Measurements from ENCODE around the gene PCGF2.
"Not testable (repeated sequence)": the region's sequence is repeated elsewhere in the genome, so short reads cannot be mapped to it uniquely, and the experiment has no call there.

The PCGF2 gene

DNA sequence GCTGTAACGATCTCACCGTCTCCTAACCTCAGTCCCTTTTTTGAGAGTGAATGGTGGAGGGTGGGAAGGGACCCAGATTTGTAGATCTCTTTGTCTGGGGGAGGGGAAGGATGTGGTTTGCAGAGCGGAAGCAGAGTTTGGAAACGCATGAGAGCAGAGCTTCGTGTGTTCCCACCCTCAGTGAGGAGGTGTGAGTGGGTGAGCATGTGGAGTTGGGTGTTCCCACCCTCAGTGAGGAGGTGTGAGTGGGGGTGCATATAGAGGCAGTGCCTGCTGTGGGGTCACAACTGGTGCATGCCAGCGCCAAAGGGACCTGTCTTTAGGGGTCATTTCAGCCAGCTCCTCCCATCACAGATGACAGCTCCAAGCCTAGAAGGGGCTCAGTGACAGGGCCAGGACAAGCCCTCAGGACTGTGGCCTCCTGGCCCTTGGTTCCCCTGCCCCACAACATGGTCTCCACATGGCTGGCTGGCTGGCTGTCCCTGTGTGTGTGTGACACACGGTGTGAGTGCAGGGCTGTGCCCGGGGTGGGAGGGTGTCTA, 19.8 kb downstream of the PCGF2 start:
- Histone ChIP-seq H3K4me3 (ENCODE audit: extremely low read depth, insufficient read depth, low read length, poor library complexity, severe bottlenecking) (no peak overlapping the region), H3K27ac (ENCODE audit: low read depth, low read length, severe bottlenecking) (no peak overlapping the region), H3K4me1 (ENCODE audit: control insufficient read depth, insufficient read depth, low read length, poor library complexity, severe bottlenecking) (peaks cover 16% of the 10 kb centered on the region), H3K36me3 (ENCODE audit: control insufficient read depth, insufficient read depth, low read length) (peaks cover 16% of the 10 kb centered on the region), H3K9me3 (ENCODE audit: control insufficient read depth, low read length) (no peaks in the 10 kb centered on the region)
- WGBS, 2 experiments (ENCODE audit: insufficient coverage in 2 of 2): 83 to 94% methylated on average over 5 to 8 of the region's 8 CpGs

DNA sequence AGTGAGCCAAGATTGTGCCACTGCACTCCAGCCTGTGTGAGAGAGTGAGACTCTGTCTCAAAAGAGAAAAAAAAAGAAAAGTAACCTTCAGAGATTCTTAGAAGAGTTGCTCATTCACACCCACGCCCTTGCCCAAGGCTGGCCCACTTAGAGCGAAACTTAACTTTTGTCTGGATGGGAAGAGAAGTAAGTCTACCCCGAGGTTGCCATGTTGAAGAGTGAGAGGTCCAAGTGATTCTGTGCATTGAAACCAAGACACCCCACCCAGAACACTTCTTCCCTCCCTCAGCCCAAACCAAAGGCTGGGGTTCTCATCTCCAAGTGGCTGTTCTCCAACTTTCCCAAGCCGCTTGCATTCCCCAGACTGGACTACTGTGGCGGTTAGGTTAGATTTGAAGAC, 20.4 kb downstream of the PCGF2 start:
- H3K9me3 ChIP-seq (ENCODE audit: control insufficient read depth, low read length): no peaks in the 10 kb centered on the region
- no peak overlapping the region for H3K27ac ChIP-seq (ENCODE audit: low read depth, low read length, severe bottlenecking)
- WGBS, 2 experiments (ENCODE audit: insufficient coverage in 2 of 2): 100% methylated on average over 1 to 4 of the region's 5 CpGs
- H3K36me3 ChIP-seq (ENCODE audit: control insufficient read depth, insufficient read depth, low read length): peaks cover 10% of the 10 kb centered on the region
- peaks cover 16% of the 10 kb centered on the region for H3K4me1 ChIP-seq (ENCODE audit: control insufficient read depth, insufficient read depth, low read length, poor library complexity, severe bottlenecking)
- H3K4me3 ChIP-seq (ENCODE audit: extremely low read depth, insufficient read depth, low read length, poor library complexity, severe bottlenecking): no peak overlapping the region

DNA sequence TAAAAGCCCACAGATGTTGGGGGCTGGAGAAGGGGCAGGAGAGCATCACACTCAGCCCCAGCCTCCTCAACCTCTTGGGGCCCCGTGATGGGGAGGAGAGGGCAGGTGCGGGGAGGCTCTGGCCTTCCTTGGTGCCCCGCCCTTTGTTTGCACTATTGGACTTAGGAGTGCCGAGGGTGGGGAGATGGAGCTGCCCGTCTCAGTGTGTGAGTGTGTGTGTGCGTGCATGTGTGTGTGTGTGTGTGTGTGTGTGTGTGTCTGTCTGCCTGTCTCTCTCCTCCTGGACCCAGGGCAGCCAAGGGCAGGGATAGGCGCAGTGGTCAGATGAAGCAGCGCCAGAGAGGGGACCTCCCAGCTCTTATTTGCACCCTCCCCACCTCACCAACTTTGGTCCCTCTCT, 22.0 kb downstream of the PCGF2 start:
- WGBS, 2 experiments (ENCODE audit: insufficient coverage in 2 of 2): 80 to 100% methylated on average over 1 to 5 of the region's 8 CpGs

DNA sequence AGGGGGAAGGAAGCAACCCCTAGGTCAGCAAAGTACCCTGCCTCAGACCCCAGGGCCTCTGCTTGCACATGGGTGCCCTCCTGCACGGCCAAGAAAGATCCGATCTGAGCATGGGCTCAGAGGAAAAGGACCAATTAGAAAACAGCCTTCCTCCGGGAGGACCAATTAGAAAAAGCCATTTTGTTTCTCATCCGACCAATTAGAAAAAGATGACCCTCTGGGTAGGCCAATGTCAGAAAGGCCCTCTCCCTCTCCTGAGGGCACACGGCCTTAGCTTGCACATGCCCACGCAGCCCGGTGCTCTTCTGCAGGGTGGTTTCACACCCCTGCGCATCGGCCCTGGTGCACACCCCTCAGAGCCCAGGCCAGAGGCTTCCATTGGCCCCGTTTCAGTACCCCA, 23.1 kb downstream of the PCGF2 start:
- Histone ChIP-seq H3K9me3 (ENCODE audit: control insufficient read depth, low read length) (no peaks in the 10 kb centered on the region), H3K27ac (ENCODE audit: low read depth, low read length, severe bottlenecking) (no peak overlapping the region), H3K4me1 (ENCODE audit: control insufficient read depth, insufficient read depth, low read length, poor library complexity, severe bottlenecking) (peaks cover 8% of the 10 kb centered on the region), H3K36me3 (ENCODE audit: control insufficient read depth, insufficient read depth, low read length) (peaks cover 7% of the 10 kb centered on the region), H3K4me3 (ENCODE audit: extremely low read depth, insufficient read depth, low read length, poor library complexity, severe bottlenecking) (no peak overlapping the region)
- 86 to 90% methylated on average over 7 to 10 of the region's 10 CpGs for WGBS, 2 experiments (ENCODE audit: insufficient coverage in 2 of 2)

More for the DNA sequence above, 22.0 kb downstream of the PCGF2 start:
- not testable (repeated sequence) for H3K36me3 ChIP-seq (ENCODE audit: control insufficient read depth, insufficient read depth, low read length); H3K27ac ChIP-seq (ENCODE audit: low read depth, low read length, severe bottlenecking); H3K9me3 ChIP-seq (ENCODE audit: control insufficient read depth, low read length); H3K4me3 ChIP-seq (ENCODE audit: extremely low read depth, insufficient read depth, low read length, poor library complexity, severe bottlenecking)
- H3K4me1 ChIP-seq (ENCODE audit: control insufficient read depth, insufficient read depth, low read length, poor library complexity, severe bottlenecking): peaks cover 12% of the 10 kb centered on the region

DNA sequence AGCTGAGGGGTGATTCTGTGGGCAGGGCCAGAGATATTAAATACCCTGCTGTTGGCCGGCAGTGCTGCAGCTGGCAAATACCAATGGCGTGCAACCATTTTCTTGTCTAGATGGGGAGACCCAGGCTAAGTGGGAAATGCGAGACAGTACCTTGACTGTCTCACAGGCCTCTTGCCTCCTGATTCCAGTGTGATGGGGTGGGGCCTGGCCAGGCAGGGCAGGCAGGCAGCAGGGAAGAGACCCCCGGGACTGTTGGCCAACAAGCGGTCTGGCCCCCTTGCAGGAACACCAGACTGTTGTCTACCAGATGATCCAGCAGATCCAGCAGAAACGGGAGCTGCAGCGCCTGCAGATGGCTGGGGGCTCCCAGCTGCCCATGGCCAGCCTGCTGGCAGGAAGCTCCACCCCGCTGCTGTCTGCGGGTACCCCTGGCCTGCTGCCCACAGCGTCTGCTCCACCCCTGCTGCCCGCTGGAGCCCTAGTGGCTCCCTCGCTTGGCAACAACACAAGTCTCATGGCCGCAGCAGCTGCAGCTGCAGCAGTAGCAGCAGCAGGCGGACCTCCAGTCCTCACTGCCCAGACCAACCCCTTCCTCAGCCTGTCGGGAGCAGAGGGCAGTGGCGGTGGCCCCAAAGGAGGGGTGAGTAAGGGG, 23.7 kb downstream of the PCGF2 start:
- H3K36me3 ChIP-seq (ENCODE audit: control insufficient read depth, insufficient read depth, low read length): peaks cover 7% of the 10 kb centered on the region
- H3K9me3 ChIP-seq (ENCODE audit: control insufficient read depth, low read length): no peaks in the 10 kb centered on the region
- H3K4me1 ChIP-seq (ENCODE audit: control insufficient read depth, insufficient read depth, low read length, poor library complexity, severe bottlenecking): peaks cover 8% of the 10 kb centered on the region
- no peak overlapping the region for H3K27ac ChIP-seq (ENCODE audit: low read depth, low read length, severe bottlenecking)
- WGBS, 2 experiments (ENCODE audit: insufficient coverage in 2 of 2): 93 to 95% methylated on average over 6 to 14 of the region's 16 CpGs
- H3K4me3 ChIP-seq (ENCODE audit: extremely low read depth, insufficient read depth, low read length, poor library complexity, severe bottlenecking): no peak overlapping the region

DNA sequence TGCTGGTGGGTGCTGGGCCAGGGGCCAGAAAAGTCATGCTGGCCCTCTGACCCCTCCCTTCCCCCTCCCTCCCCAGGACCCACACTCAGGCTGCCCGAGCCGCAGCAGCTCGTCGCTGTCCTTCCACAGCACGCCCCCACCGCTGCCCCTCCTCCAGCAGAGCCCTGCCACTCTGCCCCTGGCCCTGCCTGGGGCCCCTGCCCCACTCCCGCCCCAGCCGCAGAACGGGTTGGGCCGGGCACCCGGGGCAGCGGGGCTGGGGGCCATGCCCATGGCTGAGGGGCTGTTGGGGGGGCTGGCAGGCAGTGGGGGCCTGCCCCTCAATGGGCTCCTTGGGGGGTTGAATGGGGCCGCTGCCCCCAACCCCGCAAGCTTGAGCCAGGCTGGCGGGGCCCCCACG, 26.3 kb downstream of the PCGF2 start:
- no peak overlapping the region for H3K4me3 ChIP-seq (ENCODE audit: extremely low read depth, insufficient read depth, low read length, poor library complexity, severe bottlenecking)
- no peaks in the 10 kb centered on the region for H3K9me3 ChIP-seq (ENCODE audit: control insufficient read depth, low read length)
- H3K4me1 ChIP-seq (ENCODE audit: control insufficient read depth, insufficient read depth, low read length, poor library complexity, severe bottlenecking): peaks cover 6% of the 10 kb centered on the region
- H3K27ac ChIP-seq (ENCODE audit: low read depth, low read length, severe bottlenecking): no peak overlapping the region
- H3K36me3 ChIP-seq (ENCODE audit: control insufficient read depth, insufficient read depth, low read length): peaks cover 15% of the 10 kb centered on the region
- WGBS, 2 experiments (ENCODE audit: insufficient coverage in 2 of 2): 96% methylated on average over 8 of the region's 16 CpGs; no CpG with 5 or more reads in 1 of the 2 experiments

DNA sequence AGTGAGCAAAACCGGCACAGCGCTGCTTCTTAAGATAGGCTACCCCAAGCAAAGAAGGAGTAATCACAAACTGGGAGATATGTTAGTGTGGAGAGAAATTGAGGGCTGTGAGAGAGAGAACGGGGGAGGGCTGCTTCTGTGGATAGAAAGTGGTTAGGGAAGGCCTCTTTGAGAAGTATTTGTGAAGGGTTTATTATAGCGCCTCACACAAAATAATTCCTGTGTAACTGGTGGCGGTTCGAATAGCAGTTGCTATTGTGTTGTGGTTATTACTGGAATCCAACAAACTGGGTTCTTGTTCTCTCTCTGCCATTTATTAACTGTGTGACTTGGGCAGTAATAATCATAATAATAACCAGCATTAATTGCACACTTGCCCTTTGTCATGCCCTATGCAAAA, 27.2 kb downstream of the PCGF2 start:
- H3K27ac ChIP-seq (ENCODE audit: low read depth, low read length, severe bottlenecking): no peak overlapping the region
- H3K9me3 ChIP-seq (ENCODE audit: control insufficient read depth, low read length): no peaks in the 10 kb centered on the region
- H3K4me3 ChIP-seq (ENCODE audit: extremely low read depth, insufficient read depth, low read length, poor library complexity, severe bottlenecking): no peak overlapping the region
- 95 to 100% methylated on average over 4 to 6 of the region's 6 CpGs for WGBS, 2 experiments (ENCODE audit: insufficient coverage in 2 of 2)
- peaks cover 6% of the 10 kb centered on the region for H3K4me1 ChIP-seq (ENCODE audit: control insufficient read depth, insufficient read depth, low read length, poor library complexity, severe bottlenecking)
- H3K36me3 ChIP-seq (ENCODE audit: control insufficient read depth, insufficient read depth, low read length): peaks cover 22% of the 10 kb centered on the region

DNA sequence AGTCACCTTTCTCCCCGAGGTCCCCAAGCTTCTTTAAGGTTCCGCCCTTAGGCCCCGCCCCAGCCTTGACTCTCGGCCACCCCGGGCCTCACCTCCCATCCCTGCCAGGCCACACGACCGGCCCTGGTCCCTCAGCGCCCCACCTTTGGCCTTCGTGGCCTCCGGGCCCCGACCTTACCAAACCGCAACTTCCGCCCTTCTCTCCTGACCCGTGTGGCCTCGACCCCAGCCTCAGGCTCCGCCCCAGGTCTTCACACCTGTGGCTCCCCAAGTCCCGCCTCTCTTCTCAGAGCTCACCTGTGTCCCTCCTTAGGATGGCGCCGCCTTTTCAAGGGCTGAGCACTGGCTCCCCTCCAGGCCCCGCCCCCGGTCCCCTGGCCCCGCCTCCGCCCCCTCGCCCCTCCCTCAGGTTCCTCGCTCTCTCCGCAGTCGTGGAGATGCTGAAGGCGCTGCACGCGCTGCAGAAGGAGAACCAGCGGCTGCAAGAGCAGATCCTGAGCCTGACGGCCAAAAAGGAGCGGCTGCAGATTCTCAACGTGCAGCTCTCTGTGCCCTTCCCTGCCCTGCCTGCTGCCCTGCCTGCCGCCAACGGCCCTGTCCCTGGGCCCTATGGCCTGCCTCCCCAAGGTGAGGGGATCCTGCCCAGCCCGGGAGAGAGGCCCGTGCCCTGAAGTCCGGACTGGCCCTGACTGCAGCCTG, 28.0 kb downstream of the PCGF2 start:
- Histone ChIP-seq H3K27ac (ENCODE audit: low read depth, low read length, severe bottlenecking) (no peak overlapping the region), H3K36me3 (ENCODE audit: control insufficient read depth, insufficient read depth, low read length) (peaks cover 27% of the 10 kb centered on the region), H3K9me3 (ENCODE audit: control insufficient read depth, low read length) (no peaks in the 10 kb centered on the region), H3K4me1 (ENCODE audit: control insufficient read depth, insufficient read depth, low read length, poor library complexity, severe bottlenecking) (peaks cover 6% of the 10 kb centered on the region), H3K4me3 (ENCODE audit: extremely low read depth, insufficient read depth, low read length, poor library complexity, severe bottlenecking) (no peak overlapping the region)
- 77 to 81% methylated on average over 27 to 33 of the region's 39 CpGs for WGBS, 2 experiments (ENCODE audit: insufficient coverage in 2 of 2)

DNA sequence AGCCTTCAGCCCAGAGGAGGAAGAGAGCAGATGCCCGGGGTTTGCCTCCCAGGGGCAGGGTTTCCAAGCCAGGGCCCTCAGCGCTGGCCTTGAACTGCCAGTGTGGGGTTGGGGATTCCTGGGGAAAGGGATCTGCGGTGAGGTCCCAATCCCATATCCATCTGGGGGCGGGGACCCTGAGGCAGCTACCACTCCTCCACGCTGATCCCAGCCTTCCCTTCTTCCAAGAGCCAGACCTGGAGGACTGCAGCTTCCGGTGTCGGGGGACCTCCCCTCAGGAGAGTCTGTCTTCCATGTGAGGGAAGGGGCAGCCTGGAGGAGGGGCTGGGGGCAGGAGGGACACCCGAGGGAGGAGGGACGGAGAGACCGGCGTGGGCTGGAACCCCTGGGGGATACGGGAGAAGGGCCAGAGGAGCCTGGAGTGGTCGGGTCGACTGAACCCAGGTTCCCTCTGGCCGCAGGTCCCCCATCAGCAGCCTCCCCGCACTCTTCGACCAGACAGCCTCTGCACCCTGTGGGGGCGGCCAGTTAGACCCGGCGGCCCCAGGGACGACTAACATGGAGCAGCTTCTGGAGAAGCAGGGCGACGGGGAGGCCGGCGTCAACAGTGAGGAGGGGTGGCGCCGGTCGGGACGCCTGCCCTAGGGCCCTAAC, 28.7 kb downstream of the PCGF2 start:
- H3K4me3 ChIP-seq (ENCODE audit: extremely low read depth, insufficient read depth, low read length, poor library complexity, severe bottlenecking): no peak overlapping the region
- H3K36me3 ChIP-seq (ENCODE audit: control insufficient read depth, insufficient read depth, low read length): peaks cover 33% of the 10 kb centered on the region
- 78 to 80% methylated on average over 23 to 26 of the region's 29 CpGs for WGBS, 2 experiments (ENCODE audit: insufficient coverage in 2 of 2)
- peaks cover 6% of the 10 kb centered on the region for H3K4me1 ChIP-seq (ENCODE audit: control insufficient read depth, insufficient read depth, low read length, poor library complexity, severe bottlenecking)
- H3K27ac ChIP-seq (ENCODE audit: low read depth, low read length, severe bottlenecking): no peak overlapping the region
- no peaks in the 10 kb centered on the region for H3K9me3 ChIP-seq (ENCODE audit: control insufficient read depth, low read length)

DNA sequence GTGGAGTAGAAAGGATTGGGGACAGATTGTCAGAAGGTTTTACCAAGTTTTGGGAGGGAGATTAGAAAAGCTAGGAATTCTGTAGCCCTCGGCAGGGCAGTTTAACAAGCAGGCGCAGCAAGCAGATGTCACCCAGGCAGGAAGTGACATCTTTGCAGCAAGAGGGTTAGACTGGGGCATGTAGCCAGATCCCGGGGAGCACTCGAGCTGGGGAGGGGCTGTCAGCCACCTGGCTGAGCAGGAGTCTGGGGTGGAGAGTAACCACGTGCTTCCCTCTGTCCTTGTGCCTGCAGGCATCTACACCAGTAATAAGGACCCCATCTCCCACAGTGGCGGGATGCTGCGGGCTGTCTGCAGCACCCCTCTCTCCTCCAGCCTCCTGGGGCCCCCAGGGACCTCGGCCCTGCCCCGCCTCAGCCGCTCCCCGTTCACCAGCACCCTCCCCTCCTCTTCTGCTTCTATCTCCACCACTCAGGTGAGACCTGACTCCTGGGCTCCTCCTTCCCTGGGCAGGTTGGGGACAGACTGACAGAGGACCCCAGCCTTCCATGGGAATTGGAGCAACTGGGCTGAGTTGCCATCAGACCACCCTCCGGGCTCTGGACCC, 30.9 kb downstream of the PCGF2 start:
- 94 to 95% methylated on average over 7 to 11 of the region's 12 CpGs for WGBS, 2 experiments (ENCODE audit: insufficient coverage in 2 of 2)
- no peak overlapping the region for H3K4me3 ChIP-seq (ENCODE audit: extremely low read depth, insufficient read depth, low read length, poor library complexity, severe bottlenecking)
- H3K27ac ChIP-seq (ENCODE audit: low read depth, low read length, severe bottlenecking): no peak overlapping the region
- H3K9me3 ChIP-seq (ENCODE audit: control insufficient read depth, low read length): no peaks in the 10 kb centered on the region
- H3K4me1 ChIP-seq (ENCODE audit: control insufficient read depth, insufficient read depth, low read length, poor library complexity, severe bottlenecking): peaks cover 6% of the 10 kb centered on the region
- peaks cover 44% of the 10 kb centered on the region for H3K36me3 ChIP-seq (ENCODE audit: control insufficient read depth, insufficient read depth, low read length)

Data from mesodermal cell (in vitro differentiated cells).